ENCODE data around the gene TGM1. TPM values are rescaled to one million over a fixed set of nuclear protein-coding genes. Genes with fewer than 3 reads are reported as not detected.

Gene TGM1
- polyA plus RNA-seq, 1 of the 3 experiments (the other 2 are of a cell fraction) = 2.7 TPM

DNA sequence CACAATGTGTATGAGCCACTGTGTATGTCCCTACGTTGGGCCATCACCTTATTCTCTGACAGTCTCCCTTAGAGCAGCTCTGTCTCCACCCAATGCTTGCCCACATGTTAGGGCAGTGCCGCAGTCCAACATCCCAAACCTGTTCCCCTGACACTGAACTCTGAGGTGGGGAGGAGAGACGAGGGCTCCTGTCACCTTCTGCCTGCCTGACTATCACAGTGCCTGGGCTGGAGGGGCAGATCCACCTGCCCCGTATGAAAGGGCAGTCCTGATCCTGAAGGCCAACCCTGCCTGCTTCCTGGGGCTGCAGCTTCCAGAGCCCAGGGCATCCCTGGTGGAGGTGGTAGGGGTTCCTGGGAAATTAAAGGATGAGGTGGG is 2.2 kb downstream of the TGM1 start:
- TF ChIP-seq GATA2 (CRISPR knock-in tag; IDR thresholded peaks at IDR 0.05) (no peak), CHD2 (IDR thresholded peaks at IDR 0.05; ENCODE audit: low read length, partially characterized antibody) (no peak), RAD21 (IDR thresholded peaks at IDR 0.05; ENCODE audit: low read length) (no peak), SIN3A (IDR thresholded peaks at IDR 0.05; ENCODE audit: borderline replicate concordance, low read depth, low read length) (no peak), FOXJ3 (CRISPR knock-in tag; IDR thresholded peaks at IDR 0.05) (no peak), NRF1 (IDR thresholded peaks at IDR 0.05; ENCODE audit: low read depth, low read length) (no peak), JUND (IDR thresholded peaks at IDR 0.05) (no peak), ELF1 (IDR thresholded peaks at IDR 0.05) (no peak), RFX5 (IDR thresholded peaks at IDR 0.05; ENCODE audit: low read length) (no peak), MXI1 (IDR thresholded peaks at IDR 0.05; ENCODE audit: low read depth, low read length) (no peak), SMC3 (IDR thresholded peaks at IDR 0.05; ENCODE audit: low read depth, low read length) (no peak), RCOR1 (IDR thresholded peaks at IDR 0.05; ENCODE audit: low read length) (no peak), RXRA (IDR thresholded peaks at IDR 0.05; ENCODE audit: borderline replicate concordance, low read depth) (no peak)
- TF ChIP-seq, protein P1, sequence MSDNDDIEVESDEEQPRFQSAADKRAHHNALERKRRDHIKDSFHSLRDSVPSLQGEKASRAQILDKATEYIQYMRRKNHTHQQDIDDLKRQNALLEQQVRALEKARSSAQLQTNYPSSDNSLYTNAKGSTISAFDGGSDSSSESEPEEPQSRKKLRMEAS (IDR thresholded peaks at IDR 0.05; ENCODE audit: low read depth) = no peak
- TF ChIP-seq, protein P2, sequence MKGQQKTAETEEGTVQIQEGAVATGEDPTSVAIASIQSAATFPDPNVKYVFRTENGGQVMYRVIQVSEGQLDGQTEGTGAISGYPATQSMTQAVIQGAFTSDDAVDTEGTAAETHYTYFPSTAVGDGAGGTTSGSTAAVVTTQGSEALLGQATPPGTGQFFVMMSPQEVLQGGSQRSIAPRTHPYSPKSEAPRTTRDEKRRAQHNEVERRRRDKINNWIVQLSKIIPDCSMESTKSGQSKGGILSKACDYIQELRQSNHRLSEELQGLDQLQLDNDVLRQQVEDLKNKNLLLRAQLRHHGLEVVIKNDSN (IDR thresholded peaks at IDR 0.05; ENCODE audit: borderline replicate concordance, low read depth) = no peak
- TF ChIP-seq, protein P3, sequence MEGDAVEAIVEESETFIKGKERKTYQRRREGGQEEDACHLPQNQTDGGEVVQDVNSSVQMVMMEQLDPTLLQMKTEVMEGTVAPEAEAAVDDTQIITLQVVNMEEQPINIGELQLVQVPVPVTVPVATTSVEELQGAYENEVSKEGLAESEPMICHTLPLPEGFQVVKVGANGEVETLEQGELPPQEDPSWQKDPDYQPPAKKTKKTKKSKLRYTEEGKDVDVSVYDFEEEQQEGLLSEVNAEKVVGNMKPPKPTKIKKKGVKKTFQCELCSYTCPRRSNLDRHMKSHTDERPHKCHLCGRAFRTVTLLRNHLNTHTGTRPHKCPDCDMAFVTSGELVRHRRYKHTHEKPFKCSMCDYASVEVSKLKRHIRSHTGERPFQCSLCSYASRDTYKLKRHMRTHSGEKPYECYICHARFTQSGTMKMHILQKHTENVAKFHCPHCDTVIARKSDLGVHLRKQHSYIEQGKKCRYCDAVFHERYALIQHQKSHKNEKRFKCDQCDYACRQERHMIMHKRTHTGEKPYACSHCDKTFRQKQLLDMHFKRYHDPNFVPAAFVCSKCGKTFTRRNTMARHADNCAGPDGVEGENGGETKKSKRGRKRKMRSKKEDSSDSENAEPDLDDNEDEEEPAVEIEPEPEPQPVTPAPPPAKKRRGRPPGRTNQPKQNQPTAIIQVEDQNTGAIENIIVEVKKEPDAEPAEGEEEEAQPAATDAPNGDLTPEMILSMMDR (IDR thresholded peaks at IDR 0.05) = no peak
- Histone ChIP-seq H2AFZ (ENCODE audit: low read depth) (no peak overlapping the region), H3K9me2 (no peaks in the 10 kb centered on the region), H3K27me3 (ENCODE audit: insufficient read depth) (no peaks in the 10 kb centered on the region), H3K4me1 (ENCODE audit: control insufficient read depth in 1 of 2, insufficient read depth in 2 of 2, low read depth in 1 of 2, low read length in 1 of 2) (peaks cover 0 to 3% of the 10 kb centered on the region in 2 experiments; a peak in 1 of 4 replicates), H3K27ac (ENCODE audit: low read depth in 2 of 2, low read length in 1 of 2) (no peak overlapping the region), H3K79me2 (ENCODE audit: insufficient read depth) (no peaks in the 10 kb centered on the region), H3K9me3 (no peaks in the 10 kb centered on the region), H3K4me2 (no peak overlapping the region), H4K20me1 (ENCODE audit: insufficient read depth) (no peaks in the 10 kb centered on the region), H3K36me3 (replicated peaks in 1 of 2; ENCODE audit: control insufficient read depth in 1 of 2, insufficient read depth in 2 of 2, low read length in 1 of 2) (peaks cover 3 to 4% of the 10 kb centered on the region in 2 experiments), H3F3A (replicated peaks; ENCODE audit: insufficient read depth) (peaks cover 5% of the 10 kb centered on the region), H3K4me3 (ENCODE audit: low read depth in 2 of 2, low read length in 1 of 2) (no peak overlapping the region), H3K9ac (no peak overlapping the region)
- ChIA-PET POLR2A (no interaction called here), CTCF (interaction anchor here (1.6 to 3.7 kb wide), 2 partner anchors 11 to 18 kb away, joined by 3 to 20 read pairs; partner anchors contain the start of genes RABGGTA and TINF2)
- 83% methylated on average over 3 of the region's 4 CpGs for WGBS (ENCODE audit: low lambda C conversion rate)
- DNase-seq = no peak

Data from SK-N-SH (cell line).